Measurements from ENCODE around the gene AP5Z1. TPM values are rescaled to one million over a fixed set of nuclear protein-coding genes. Genes with fewer than 3 reads are reported as not detected.

Gene AP5Z1
- polyA plus RNA-seq, 3 donors: 30.8 to 75.2 (median 33.8) TPM

- peak overlapping the region in 6 of 7 donors; percentile 24 to 97 (median 78) for H3K27ac Mint-ChIP-seq
These were observed 27.2 kb upstream of the AP5Z1 start for GRCh38 chr7:4748231-4748681.

GRCh38 chr7:4749363-4749762 lies 26.1 kb upstream of the AP5Z1 start:
- no peak overlapping the region for H3K4me3 Mint-ChIP-seq
- Histone ChIP-seq H3K79me2 (ENCODE audit: insufficient read depth, low read length) (peaks cover 73% of the 10 kb centered on the region), H3K9me3 (replicated peaks in 1 of 2; ENCODE audit: control insufficient read depth in 1 of 2, insufficient read depth in 1 of 2, low read length in 2 of 2) (no peaks in the 10 kb centered on the region), H2AFZ (ENCODE audit: insufficient read depth, low read depth, low read length, poor library complexity, severe bottlenecking) (no peak overlapping the region), H3K36me3 (replicated peaks in 1 of 2; ENCODE audit: control insufficient read depth in 1 of 2, insufficient read depth in 2 of 2, low read length in 2 of 2) (peaks cover 14 to 46% of the 10 kb centered on the region in 2 donors), H4K20me1 (ENCODE audit: insufficient read depth, low read length) (peaks cover 47% of the 10 kb centered on the region), H3K4me2 (replicated peaks; ENCODE audit: extremely low read depth, low read length, poor library complexity, severe bottlenecking) (no peak overlapping the region), H3K27ac (ENCODE audit: low read depth in 1 of 2, low read length in 2 of 2) (peak overlapping the region in 1 of 2 donors; percentile 45), H3K4me1 (ENCODE audit: control insufficient read depth in 1 of 2, insufficient read depth in 2 of 2, low read length in 2 of 2) (peaks cover 35 to 36% of the 10 kb centered on the region in 2 donors), H3K9ac (ENCODE audit: insufficient read depth, low read length, poor library complexity, severe bottlenecking) (no peak overlapping the region), H3K4me3 (replicated peaks in 1 of 3; ENCODE audit: low read depth in 2 of 3, low read length in 3 of 3) (no peak overlapping the region), H3K27me3 (ENCODE audit: control insufficient read depth in 2 of 2, insufficient read depth in 2 of 2, low read length in 2 of 2) (no peaks in the 10 kb centered on the region)
- no peak for TF ChIP-seq CTCF (IDR thresholded peaks at IDR 0.05)
- peaks cover 41% of the 10 kb centered on the region for H3K4me1 Mint-ChIP-seq
- no peak overlapping the region for H3K27ac Mint-ChIP-seq
- WGBS (ENCODE audit: insufficient coverage): 97% methylated on average over 14 of the region's 14 CpGs
- peaks cover 17 to 44% of the 10 kb centered on the region in 2 donors for H3K36me3 Mint-ChIP-seq
- DNase-seq: no peak
- peaks cover 0 to 3% (median 0%) of the 10 kb centered on the region in 7 donors for H3K9me3 Mint-ChIP-seq
- intact Hi-C loops (cut with micrococcal nuclease): loop anchor here in 1 of 2 donors (5.0 kb wide), 2 partner anchors 37 to 67 kb away; partner anchors contain the start of gene FOXK1
- peaks cover 0 to 2% (median 0%) of the 10 kb centered on the region in 3 donors for H3K27me3 Mint-ChIP-seq (ENCODE audit: low read depth in 3 of 3)

More at GRCh38 chr7:4748231-4748681, 27.2 kb upstream of the AP5Z1 start:
- no peak overlapping the region for H3K4me2 ChIP-seq (replicated peaks; ENCODE audit: extremely low read depth, low read length, poor library complexity, severe bottlenecking)
- H3K9ac ChIP-seq (ENCODE audit: insufficient read depth, low read length, poor library complexity, severe bottlenecking): no peak overlapping the region
- H3K9me3 ChIP-seq (replicated peaks in 1 of 2; ENCODE audit: control insufficient read depth in 1 of 2, insufficient read depth in 1 of 2, low read length in 2 of 2): no peaks in the 10 kb centered on the region
- Mint-ChIP-seq H3K36me3 (peaks cover 19 to 51% of the 10 kb centered on the region in 2 donors), H3K27me3 (ENCODE audit: low read depth in 3 of 3) (peaks cover 0 to 2% (median 0%) of the 10 kb centered on the region in 3 donors), H3K9me3 (peaks cover 0 to 3% (median 0%) of the 10 kb centered on the region in 7 donors), H3K4me1 (peaks cover 43% of the 10 kb centered on the region), H3K4me3 (no peak overlapping the region)
- no peaks in the 10 kb centered on the region for H3K27me3 ChIP-seq (ENCODE audit: control insufficient read depth in 2 of 2, insufficient read depth in 2 of 2, low read length in 2 of 2)
- TF ChIP-seq CTCF (IDR thresholded peaks at IDR 0.05): no peak
- H3K36me3 ChIP-seq (replicated peaks in 1 of 2; ENCODE audit: control insufficient read depth in 1 of 2, insufficient read depth in 2 of 2, low read length in 2 of 2): peaks cover 12 to 42% of the 10 kb centered on the region in 2 donors
- peak overlapping the region in 1 of 2 donors; percentile 95 for H3K27ac ChIP-seq (ENCODE audit: low read depth in 1 of 2, low read length in 2 of 2)
- peaks cover 74% of the 10 kb centered on the region for H3K79me2 ChIP-seq (ENCODE audit: insufficient read depth, low read length)
- 86% methylated on average over 1 of the region's 10 CpGs for WGBS (ENCODE audit: insufficient coverage)
- H4K20me1 ChIP-seq (ENCODE audit: insufficient read depth, low read length): peaks cover 35% of the 10 kb centered on the region
- DNase-seq: peak in 2 of 3 donors; percentile 1 to 29
- H3K4me1 ChIP-seq (ENCODE audit: control insufficient read depth in 1 of 2, insufficient read depth in 2 of 2, low read length in 2 of 2): peaks cover 40 to 43% of the 10 kb centered on the region in 2 donors
- intact Hi-C loops (cut with micrococcal nuclease): loop anchor here in 1 of 2 donors (5.0 kb wide), 2 partner anchors 36 to 66 kb away; partner anchors contain the start of gene FOXK1
- no peak overlapping the region for H3K4me3 ChIP-seq (replicated peaks in 1 of 3; ENCODE audit: low read depth in 2 of 3, low read length in 3 of 3)
- no peak overlapping the region for H2AFZ ChIP-seq (ENCODE audit: insufficient read depth, low read depth, low read length, poor library complexity, severe bottlenecking)
